SK-N-SH treated with all-trans-retinoic acid at 6 μM for 48 hours (cell line): ENCODE measurements around the gene TNPO2.
"Not testable (repeated sequence)": the region's sequence is repeated elsewhere in the genome, so short reads cannot be mapped to it uniquely, and the experiment has no call there.

Experiments
- ATAC-seq: fragments of 200-7000 bp; cut with Tn5 transposase; 3 replicates; pipeline ENCODE4 v1.9.1; 2020; ENCODE audit warnings: mild to moderate bottlenecking, moderate library complexity
- ARNTL ChIP-seq: fragments of 450-650 bp; formaldehyde crosslinking; IDR thresholded peaks from 2 replicates; pipeline ENCODE4 v1.5.0; 2020; ENCODE audit warnings: low read depth, mild to moderate bottlenecking, moderate library complexity, borderline replicate concordance
- BACH2 ChIP-seq: fragments of 250-450 bp; sonication (Bioruptor Pico); IDR thresholded peaks from 2 replicates; pipeline ENCODE4 v1.9.0; 2021; ENCODE audit warnings: mild to moderate bottlenecking, borderline replicate concordance
- CSDC2 ChIP-seq: fragments of 250-450 bp; sonication (Bioruptor Pico); IDR thresholded peaks from 2 replicates; pipeline ENCODE4 v1.5.0; 2020; ENCODE audit warnings: mild to moderate bottlenecking, moderate library complexity
- ESRRG ChIP-seq: fragments of 250-450 bp; sonication (Bioruptor Pico); IDR thresholded peaks from 2 replicates; pipeline ENCODE4 v1.6.1; 2021; ENCODE audit warnings: mild to moderate bottlenecking
- GLIS3 ChIP-seq: fragments of 250-450 bp; sonication (Bioruptor Pico); IDR thresholded peaks from 2 replicates; pipeline ENCODE4 v1.5.0; 2020; ENCODE audit warnings: mild to moderate bottlenecking, moderate library complexity
- ISL1 ChIP-seq: fragments of 250-450 bp; sonication (Bioruptor Pico); IDR thresholded peaks from 2 replicates; pipeline ENCODE4 v2.1.2; 2022; ENCODE audit warnings: mild to moderate bottlenecking, moderate library complexity
- OSR1 ChIP-seq: fragments of 250-450 bp; sonication (Bioruptor Pico); IDR thresholded peaks from 2 replicates; pipeline ENCODE4 v1.8.0; 2022; ENCODE audit warnings: moderate library complexity, mild to moderate bottlenecking, inconsistent platforms
- PPARA ChIP-seq: fragments of 250-450 bp; sonication (Bioruptor Pico); IDR thresholded peaks from 2 replicates; pipeline ENCODE4 v1.5.0; 2020; ENCODE audit warnings: mild to moderate bottlenecking, borderline replicate concordance
- SNAI2 ChIP-seq: fragments of 250-450 bp; sonication (Bioruptor Pico); IDR thresholded peaks from 2 replicates; pipeline ENCODE4 v1.5.0; 2020; ENCODE audit warnings: mild to moderate bottlenecking, moderate library complexity
- TCF4 ChIP-seq: fragments of 250-450 bp; sonication (Bioruptor Pico); IDR thresholded peaks from 2 replicates; pipeline ENCODE4 v1.8.0; 2021; ENCODE audit warnings: mild to moderate bottlenecking, moderate library complexity, borderline replicate concordance
- ZFP3 ChIP-seq: fragments of 250-450 bp; sonication (Bioruptor Pico); IDR thresholded peaks from 2 replicates; pipeline ENCODE4 v1.5.0; 2020; ENCODE audit warnings: mild to moderate bottlenecking, moderate library complexity
- ZFP30 ChIP-seq: fragments of 450-650 bp; formaldehyde crosslinking; IDR thresholded peaks from 2 replicates; pipeline ENCODE4 v1.5.0; 2022; ENCODE audit warnings: mild to moderate bottlenecking, moderate library complexity
- ZNF565 ChIP-seq: fragments of 450-650 bp; formaldehyde crosslinking; conservative IDR thresholded peaks from 2 replicates; pipeline ENCODE4 v1.5.0; 2020; ENCODE audit warnings: low read depth, mild to moderate bottlenecking, moderate library complexity
- ZNF70 ChIP-seq: fragments of 450-650 bp; formaldehyde crosslinking; IDR thresholded peaks from 2 replicates; pipeline ENCODE4 v1.5.0; 2020; ENCODE audit warnings: mild to moderate bottlenecking, moderate library complexity
- ZNF8 ChIP-seq: fragments of 450-650 bp; formaldehyde crosslinking; IDR thresholded peaks from 2 replicates; pipeline ENCODE4 v1.5.0; 2020; ENCODE audit warnings: mild to moderate bottlenecking, moderate library complexity
- TF ChIP-seq, protein P1 (sequence below): fragments of 250-450 bp; sonication (Bioruptor Pico); IDR thresholded peaks from 2 replicates; pipeline ENCODE4 v1.5.0; 2020; ENCODE audit warnings: mild to moderate bottlenecking, moderate library complexity
- TF ChIP-seq, protein P2 (sequence below): fragments of 250-450 bp; sonication (Bioruptor Pico); IDR thresholded peaks from 2 replicates; pipeline ENCODE4 v1.8.0; 2021; ENCODE audit warnings: low read depth, mild to moderate bottlenecking, moderate library complexity, borderline replicate concordance
- TF ChIP-seq, protein P3 (sequence below): fragments of 250-450 bp; sonication (Bioruptor Pico); IDR thresholded peaks from 2 replicates; pipeline ENCODE4 v1.5.1; 2021; ENCODE audit warnings: mild to moderate bottlenecking, moderate library complexity
- TF ChIP-seq, protein P4 (sequence below): fragments of 250-450 bp; sonication (Bioruptor Pico); IDR thresholded peaks from 2 replicates; pipeline ENCODE4 v1.5.1; 2020; ENCODE audit warnings: low read depth, mild to moderate bottlenecking, moderate library complexity
- TF ChIP-seq, protein P5 (sequence below): fragments of 250-450 bp; sonication (Bioruptor Pico); IDR thresholded peaks from 2 replicates; pipeline ENCODE4 v1.8.0; 2020; ENCODE audit warnings: mild to moderate bottlenecking, moderate library complexity, borderline replicate concordance

TNPO2 gene

DNA sequence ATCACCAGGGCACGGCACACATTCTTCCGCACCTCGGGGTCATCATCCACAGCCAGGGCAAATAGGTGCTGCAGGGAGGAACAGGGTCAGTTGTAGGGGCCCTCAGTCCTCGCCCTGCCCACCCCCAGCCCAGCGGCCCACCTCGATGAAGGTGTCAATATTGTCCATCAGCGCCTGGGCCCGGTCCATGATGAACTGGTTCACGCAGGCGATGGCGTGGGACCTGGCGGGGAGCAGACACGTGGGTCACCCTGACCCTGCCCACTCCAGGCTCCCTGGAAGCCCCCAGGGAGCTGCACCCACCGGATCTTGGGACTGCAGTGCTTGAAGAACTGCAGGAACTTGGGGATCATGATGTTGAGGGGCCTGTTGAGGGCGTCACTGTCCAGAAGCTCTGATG, 8.6 kb downstream of the TNPO2 start:
- TF ChIP-seq ISL1 (CRISPR knock-in tag) (no peak), OSR1 (CRISPR knock-in tag) (no peak), SNAI2 (no peak), ZNF565 (CRISPR knock-in tag) (no peak), GLIS3 (CRISPR knock-in tag) (no peak), PPARA (no peak), TCF4 (CRISPR knock-in tag) (no peak), CSDC2 (CRISPR knock-in tag) (no peak), ZFP30 (no peak), ZNF8 (no peak), BACH2 (CRISPR knock-in tag) (no peak)
- TF ChIP-seq, protein P1, sequence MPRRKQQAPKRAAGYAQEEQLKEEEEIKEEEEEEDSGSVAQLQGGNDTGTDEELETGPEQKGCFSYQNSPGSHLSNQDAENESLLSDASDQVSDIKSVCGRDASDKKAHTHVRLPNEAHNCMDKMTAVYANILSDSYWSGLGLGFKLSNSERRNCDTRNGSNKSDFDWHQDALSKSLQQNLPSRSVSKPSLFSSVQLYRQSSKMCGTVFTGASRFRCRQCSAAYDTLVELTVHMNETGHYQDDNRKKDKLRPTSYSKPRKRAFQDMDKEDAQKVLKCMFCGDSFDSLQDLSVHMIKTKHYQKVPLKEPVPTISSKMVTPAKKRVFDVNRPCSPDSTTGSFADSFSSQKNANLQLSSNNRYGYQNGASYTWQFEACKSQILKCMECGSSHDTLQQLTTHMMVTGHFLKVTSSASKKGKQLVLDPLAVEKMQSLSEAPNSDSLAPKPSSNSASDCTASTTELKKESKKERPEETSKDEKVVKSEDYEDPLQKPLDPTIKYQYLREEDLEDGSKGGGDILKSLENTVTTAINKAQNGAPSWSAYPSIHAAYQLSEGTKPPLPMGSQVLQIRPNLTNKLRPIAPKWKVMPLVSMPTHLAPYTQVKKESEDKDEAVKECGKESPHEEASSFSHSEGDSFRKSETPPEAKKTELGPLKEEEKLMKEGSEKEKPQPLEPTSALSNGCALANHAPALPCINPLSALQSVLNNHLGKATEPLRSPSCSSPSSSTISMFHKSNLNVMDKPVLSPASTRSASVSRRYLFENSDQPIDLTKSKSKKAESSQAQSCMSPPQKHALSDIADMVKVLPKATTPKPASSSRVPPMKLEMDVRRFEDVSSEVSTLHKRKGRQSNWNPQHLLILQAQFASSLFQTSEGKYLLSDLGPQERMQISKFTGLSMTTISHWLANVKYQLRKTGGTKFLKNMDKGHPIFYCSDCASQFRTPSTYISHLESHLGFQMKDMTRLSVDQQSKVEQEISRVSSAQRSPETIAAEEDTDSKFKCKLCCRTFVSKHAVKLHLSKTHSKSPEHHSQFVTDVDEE (CRISPR knock-in tag): no peak
- TF ChIP-seq, protein P2, sequence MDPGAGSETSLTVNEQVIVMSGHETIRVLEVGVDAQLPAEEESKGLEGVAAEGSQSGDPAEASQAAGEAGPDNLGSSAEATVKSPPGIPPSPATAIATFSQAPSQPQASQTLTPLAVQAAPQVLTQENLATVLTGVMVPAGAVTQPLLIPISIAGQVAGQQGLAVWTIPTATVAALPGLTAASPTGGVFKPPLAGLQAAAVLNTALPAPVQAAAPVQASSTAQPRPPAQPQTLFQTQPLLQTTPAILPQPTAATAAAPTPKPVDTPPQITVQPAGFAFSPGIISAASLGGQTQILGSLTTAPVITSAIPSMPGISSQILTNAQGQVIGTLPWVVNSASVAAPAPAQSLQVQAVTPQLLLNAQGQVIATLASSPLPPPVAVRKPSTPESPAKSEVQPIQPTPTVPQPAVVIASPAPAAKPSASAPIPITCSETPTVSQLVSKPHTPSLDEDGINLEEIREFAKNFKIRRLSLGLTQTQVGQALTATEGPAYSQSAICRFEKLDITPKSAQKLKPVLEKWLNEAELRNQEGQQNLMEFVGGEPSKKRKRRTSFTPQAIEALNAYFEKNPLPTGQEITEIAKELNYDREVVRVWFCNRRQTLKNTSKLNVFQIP (CRISPR knock-in tag): no peak
- TF ChIP-seq, protein P3, sequence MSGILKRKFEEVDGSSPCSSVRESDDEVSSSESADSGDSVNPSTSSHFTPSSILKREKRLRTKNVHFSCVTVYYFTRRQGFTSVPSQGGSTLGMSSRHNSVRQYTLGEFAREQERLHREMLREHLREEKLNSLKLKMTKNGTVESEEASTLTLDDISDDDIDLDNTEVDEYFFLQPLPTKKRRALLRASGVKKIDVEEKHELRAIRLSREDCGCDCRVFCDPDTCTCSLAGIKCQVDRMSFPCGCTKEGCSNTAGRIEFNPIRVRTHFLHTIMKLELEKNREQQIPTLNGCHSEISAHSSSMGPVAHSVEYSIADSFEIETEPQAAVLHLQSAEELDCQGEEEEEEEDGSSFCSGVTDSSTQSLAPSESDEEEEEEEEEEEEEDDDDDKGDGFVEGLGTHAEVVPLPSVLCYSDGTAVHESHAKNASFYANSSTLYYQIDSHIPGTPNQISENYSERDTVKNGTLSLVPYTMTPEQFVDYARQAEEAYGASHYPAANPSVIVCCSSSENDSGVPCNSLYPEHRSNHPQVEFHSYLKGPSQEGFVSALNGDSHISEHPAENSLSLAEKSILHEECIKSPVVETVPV: no peak
- TF ChIP-seq, protein P4, sequence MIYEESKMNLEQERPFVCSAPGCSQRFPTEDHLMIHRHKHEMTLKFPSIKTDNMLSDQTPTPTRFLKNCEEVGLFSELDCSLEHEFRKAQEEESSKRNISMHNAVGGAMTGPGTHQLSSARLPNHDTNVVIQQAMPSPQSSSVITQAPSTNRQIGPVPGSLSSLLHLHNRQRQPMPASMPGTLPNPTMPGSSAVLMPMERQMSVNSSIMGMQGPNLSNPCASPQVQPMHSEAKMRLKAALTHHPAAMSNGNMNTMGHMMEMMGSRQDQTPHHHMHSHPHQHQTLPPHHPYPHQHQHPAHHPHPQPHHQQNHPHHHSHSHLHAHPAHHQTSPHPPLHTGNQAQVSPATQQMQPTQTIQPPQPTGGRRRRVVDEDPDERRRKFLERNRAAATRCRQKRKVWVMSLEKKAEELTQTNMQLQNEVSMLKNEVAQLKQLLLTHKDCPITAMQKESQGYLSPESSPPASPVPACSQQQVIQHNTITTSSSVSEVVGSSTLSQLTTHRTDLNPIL (CRISPR knock-in tag): no peak
- ATAC-seq: no peak

DNA sequence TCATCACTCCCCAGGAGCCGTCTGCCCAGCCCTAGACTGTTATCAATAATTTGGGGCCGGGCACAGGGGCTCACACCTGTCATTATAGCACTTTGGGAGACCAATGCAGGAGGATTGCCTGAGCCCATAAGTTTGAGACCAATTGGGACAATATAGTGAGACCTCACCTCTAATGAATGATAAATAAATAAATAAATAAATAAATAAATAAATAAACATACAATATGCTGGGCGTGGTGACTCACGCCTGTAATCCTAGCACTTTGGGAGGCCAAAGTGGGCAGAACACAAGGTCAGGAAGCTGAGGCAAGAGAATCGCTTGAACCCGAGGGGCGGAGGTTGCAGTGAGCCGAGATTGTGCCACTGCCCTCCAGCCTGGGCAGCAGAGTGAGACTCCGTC, 10.4 kb downstream of the TNPO2 start:
- ATAC-seq: not testable (repeated sequence)

DNA sequence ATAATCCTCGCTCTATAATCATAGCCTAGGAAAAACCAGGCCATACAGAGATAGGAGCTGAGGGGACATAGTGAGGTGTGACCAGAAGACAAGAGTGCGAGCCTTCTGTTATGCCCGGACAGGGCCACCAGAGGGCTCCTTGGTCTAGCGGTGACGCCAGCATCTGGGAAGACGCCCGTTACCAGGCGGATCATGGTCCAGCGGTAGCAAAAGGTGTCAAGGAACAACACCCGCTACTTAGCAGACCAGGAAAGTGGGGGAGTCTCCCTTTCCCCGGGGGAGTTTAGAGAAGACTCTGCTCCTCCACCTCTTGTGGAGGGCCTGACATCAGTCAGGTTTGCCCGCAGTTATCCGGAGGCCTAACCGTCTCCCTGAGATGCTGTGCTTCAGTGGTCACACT, 11.7 kb downstream of the TNPO2 start:
- ATAC-seq: not testable (repeated sequence)

DNA sequence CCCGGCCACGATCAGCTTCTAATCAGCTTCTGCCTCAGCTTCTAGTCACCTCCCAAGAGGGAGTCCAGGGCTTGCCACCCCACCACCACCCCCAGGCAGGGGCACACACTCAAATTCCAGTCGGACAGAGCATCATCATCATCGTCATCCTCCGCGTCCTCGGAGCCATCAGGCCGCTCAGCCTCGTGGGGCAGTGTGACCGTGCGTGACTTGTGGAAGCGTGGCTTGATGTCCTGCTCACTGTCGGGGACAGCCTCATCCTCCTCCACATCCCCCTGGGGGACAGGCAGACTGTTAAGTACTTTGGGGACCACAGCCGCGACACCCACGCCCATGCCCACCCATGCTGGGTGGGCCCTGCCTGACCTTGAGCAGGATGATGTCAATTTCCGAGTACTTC, 12.5 kb downstream of the TNPO2 start:
- ATAC-seq: no peak
- TF ChIP-seq, protein P5, sequence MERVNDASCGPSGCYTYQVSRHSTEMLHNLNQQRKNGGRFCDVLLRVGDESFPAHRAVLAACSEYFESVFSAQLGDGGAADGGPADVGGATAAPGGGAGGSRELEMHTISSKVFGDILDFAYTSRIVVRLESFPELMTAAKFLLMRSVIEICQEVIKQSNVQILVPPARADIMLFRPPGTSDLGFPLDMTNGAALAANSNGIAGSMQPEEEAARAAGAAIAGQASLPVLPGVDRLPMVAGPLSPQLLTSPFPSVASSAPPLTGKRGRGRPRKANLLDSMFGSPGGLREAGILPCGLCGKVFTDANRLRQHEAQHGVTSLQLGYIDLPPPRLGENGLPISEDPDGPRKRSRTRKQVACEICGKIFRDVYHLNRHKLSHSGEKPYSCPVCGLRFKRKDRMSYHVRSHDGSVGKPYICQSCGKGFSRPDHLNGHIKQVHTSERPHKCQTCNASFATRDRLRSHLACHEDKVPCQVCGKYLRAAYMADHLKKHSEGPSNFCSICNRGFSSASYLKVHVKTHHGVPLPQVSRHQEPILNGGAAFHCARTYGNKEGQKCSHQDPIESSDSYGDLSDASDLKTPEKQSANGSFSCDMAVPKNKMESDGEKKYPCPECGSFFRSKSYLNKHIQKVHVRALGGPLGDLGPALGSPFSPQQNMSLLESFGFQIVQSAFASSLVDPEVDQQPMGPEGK (CRISPR knock-in tag): no peak
- no peak for TF ChIP-seq ZFP30
- TF ChIP-seq, protein P4 (CRISPR knock-in tag): no peak
- TF ChIP-seq, all 23 proteins: peak for 0

DNA sequence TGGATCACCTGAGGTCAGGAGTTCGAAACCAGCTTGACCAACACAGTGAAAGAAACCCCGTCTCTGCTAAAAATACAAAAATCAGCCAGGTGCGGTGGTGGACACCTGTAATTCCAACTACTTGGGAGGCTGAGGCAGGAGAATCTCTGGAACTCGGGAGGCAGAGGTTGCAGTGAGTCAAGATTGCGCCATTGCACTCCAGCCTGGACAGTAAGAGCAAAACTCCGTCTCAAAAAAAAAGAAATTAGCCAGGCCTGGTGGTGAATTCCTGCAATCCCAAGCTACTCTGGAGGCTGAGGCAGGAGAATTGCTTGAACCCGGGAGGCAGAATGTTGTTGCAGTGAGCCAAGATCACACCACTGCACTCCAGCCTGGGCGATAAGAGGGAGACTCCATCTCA, 15.1 kb downstream of the TNPO2 start:
- ATAC-seq: no peak
- no peak for TF ChIP-seq PPARA
- TF ChIP-seq, protein P1 (CRISPR knock-in tag): no peak
- TF ChIP-seq OSR1 (CRISPR knock-in tag): no peak
- no peak for TF ChIP-seq ARNTL
- TF ChIP-seq, protein P2 (CRISPR knock-in tag): no peak
- TF ChIP-seq ZNF70 (CRISPR knock-in tag): no peak
- TF ChIP-seq GLIS3 (CRISPR knock-in tag): no peak
- TF ChIP-seq ZFP3 (CRISPR knock-in tag): no peak
- no peak for TF ChIP-seq ESRRG (CRISPR knock-in tag)
